ENCODE data around the gene HERC4.
"Not testable (repeated sequence)": the region's sequence is repeated elsewhere in the genome, so short reads cannot be mapped to it uniquely, and the experiment has no call there.

Gene HERC4

DNA sequence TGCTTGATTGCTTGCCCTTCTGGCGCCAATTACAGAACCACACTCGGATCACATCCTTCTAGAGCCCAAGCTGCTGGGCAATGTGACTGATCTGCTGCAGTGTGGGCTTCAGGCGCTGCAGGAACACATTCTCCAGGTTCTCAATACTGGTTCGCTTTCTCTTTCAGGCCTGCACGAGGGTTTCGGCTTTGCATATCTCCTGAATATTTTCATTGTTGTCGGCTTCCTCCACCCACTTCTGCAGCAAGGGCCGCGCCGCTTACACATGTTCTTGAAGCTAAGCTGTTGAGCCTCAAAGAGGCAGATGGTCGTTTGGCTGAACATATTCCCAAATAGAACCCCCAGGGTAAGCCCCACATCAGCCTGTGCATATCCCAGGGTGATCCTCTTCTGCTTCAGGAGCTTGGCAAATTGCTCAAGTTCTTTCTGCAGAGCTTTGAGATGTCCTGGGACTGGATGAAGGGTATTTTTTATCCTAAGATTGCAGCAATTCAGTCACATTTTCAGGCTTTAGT lies 64.6 kb downstream of the HERC4 start:
- TF ChIP-seq, protein P1, sequence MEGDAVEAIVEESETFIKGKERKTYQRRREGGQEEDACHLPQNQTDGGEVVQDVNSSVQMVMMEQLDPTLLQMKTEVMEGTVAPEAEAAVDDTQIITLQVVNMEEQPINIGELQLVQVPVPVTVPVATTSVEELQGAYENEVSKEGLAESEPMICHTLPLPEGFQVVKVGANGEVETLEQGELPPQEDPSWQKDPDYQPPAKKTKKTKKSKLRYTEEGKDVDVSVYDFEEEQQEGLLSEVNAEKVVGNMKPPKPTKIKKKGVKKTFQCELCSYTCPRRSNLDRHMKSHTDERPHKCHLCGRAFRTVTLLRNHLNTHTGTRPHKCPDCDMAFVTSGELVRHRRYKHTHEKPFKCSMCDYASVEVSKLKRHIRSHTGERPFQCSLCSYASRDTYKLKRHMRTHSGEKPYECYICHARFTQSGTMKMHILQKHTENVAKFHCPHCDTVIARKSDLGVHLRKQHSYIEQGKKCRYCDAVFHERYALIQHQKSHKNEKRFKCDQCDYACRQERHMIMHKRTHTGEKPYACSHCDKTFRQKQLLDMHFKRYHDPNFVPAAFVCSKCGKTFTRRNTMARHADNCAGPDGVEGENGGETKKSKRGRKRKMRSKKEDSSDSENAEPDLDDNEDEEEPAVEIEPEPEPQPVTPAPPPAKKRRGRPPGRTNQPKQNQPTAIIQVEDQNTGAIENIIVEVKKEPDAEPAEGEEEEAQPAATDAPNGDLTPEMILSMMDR (IDR thresholded peaks at IDR 0.05; ENCODE audit: low read depth, low read length), result no peak
- no peak for DNase-seq (ENCODE audit: extremely low read depth, low read depth)

DNA sequence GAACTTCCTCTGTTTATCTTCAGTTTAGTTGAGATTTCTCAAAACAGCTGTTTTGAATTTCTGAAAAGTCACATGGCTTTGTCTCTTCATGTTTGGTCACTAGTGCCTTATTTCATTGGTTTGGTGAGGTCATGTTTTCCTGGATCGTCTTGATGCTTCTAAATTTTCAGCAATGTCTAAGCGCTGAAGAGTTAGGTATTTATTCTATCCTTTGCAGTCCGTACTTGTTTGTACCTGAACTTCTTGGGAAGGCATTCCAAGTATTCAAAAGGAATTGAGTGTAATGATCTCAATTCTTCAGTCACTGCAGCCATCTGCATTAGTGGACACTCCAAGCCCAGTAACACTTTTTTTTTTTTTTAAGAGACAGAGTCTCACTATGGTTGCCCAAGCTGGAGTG lies 67.7 kb downstream of the HERC4 start:
- TF ChIP-seq, protein P1 (IDR thresholded peaks at IDR 0.05; ENCODE audit: low read depth, low read length), result no peak

DNA sequence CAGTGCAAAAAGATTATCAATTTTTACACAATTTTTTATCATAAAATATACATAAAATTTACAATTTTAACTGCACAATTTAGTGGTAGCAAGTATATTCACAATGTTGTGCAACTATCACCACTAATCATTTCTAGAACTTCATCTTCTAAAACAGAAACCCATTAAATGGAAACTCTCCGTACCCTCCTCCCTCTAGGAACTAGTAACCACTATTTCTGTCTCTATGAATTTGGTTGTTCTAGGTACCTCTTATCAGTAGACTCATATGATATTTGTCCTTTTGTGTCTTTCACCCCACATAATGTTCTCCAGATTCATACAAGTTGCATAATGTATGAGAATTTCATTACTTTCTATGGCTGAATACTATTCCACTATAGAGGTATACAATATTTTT lies 73.5 kb downstream of the HERC4 start:
- TF ChIP-seq, protein P1 (IDR thresholded peaks at IDR 0.05; ENCODE audit: low read depth, low read length), result no peak
- no peak for DNase-seq (ENCODE audit: extremely low read depth, low read depth)

More for the DNA sequence above, 67.7 kb downstream of the HERC4 start:
- DNase-seq (ENCODE audit: extremely low read depth, low read depth), result no peak

DNA sequence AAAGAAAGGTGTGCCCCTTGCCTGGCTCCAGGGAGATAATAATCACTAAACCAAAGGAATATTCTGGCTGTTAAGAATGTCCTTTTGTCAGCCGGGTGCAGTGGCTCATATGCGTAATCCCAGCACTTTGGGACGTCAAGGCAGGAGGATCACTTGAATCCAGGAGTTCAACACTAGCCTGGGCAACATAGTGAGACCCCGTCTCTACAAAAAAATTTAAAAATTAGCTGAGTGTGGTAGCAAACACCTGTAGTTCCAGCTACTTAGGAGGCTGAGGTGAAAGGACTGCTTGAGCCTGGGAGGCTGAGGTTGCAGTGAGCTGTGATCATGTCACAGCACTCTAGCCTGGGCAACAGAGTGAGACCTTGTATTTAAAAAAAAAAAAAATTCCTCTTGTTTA lies 74.1 kb downstream of the HERC4 start:
- TF ChIP-seq, protein P1 (IDR thresholded peaks at IDR 0.05; ENCODE audit: low read depth, low read length), result no peak
- no peak for DNase-seq (ENCODE audit: extremely low read depth, low read depth)

DNA sequence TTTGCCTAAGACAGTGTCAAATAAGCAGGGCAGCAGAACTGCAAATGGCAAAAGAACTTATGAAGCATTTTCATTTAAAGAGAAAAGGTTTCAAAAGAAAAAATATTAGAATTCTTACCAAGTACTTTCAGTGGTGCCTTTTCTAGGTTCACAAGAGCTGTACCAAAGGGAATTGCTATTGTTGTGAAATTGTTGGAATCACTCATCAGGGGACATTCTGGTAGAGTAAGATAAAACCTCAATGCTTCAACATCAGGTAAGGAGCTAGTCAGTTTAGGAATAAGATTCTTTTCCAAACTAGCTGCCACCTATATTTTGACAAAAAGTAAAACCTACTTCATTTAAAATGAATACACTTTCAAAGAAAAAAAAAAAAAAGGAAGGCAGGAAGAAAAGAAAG lies 85.0 kb downstream of the HERC4 start:
- TF ChIP-seq, protein P1 (IDR thresholded peaks at IDR 0.05; ENCODE audit: low read depth, low read length), result no peak
- DNase-seq (ENCODE audit: extremely low read depth, low read depth), result no peak

DNA sequence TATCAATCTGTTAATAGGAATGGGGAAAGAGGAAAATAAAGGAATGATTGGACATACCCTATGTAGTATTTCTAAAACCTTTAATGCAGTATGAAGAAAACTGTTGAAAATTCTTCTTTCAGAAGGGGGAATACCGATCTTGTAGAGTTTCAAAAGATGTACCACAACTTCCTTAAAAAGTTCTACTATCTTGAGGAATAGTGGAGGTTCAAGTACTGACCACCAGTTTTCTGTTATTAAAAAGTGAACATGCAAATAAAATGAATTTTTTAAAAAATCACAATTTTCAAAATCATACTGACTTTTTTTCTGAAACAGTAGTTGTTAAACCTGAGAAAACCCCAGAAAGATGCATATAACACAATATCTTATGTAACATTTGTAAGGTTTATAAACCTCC lies 86.5 kb downstream of the HERC4 start:
- no peak for DNase-seq (ENCODE audit: extremely low read depth, low read depth)
- TF ChIP-seq, protein P1 (IDR thresholded peaks at IDR 0.05; ENCODE audit: low read depth, low read length), result no peak

DNA sequence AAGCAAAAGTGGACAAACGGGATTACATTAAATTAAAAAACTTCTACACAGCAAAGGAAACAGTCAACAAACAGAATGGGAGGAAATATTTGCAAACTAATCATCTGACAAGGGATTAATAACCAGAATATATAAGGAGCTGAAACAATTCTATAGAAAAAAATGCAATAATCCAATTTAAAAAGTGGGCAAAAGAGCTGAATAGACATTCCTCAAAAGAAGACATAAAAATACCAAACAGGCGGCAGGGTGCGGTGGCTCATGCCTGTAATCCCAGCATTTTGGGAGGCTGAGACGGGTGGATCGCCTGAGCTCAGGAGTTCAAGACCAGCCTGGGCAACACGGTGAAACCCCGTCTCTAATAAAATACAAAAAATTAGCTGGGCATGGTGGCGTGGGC lies 92.5 kb downstream of the HERC4 start:
- not testable (repeated sequence) for DNase-seq (ENCODE audit: extremely low read depth, low read depth)

DNA sequence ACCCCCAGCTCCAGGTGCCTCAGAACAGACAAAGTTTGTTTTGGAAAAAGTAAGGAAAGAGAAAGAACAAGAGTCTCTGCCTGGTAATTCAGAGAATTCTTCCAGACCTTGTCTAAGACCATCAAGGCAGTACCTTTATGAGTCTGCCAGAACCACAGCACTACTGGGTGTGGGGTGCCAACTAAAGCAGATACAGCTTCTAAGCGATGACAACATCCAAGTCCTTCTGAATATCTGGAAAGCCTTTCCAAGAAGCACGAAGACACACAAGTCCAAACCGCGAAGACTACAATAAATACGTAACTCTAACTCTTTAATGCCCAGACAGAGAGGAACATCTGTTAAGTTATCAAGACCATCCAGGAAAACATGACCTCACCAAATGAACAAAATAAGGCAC lies 96.3 kb downstream of the HERC4 start:
- DNase-seq (ENCODE audit: extremely low read depth, low read depth), result no peak
- TF ChIP-seq, protein P1 (IDR thresholded peaks at IDR 0.05; ENCODE audit: low read depth, low read length), result no peak

Measured in AG09319 (cell line).